NT2/D1 (cell line): ENCODE measurements around the gene HERPUD1.

ENCODE experiments used
- SUZ12 ChIP-seq: IDR thresholded peaks from 2 replicates; pipeline ENCODE4 v1.6.1; 2011; ENCODE audit not compliant: insufficient read length, insufficient read depth; ENCODE audit errors: extremely low read depth
- YY1 ChIP-seq: IDR thresholded peaks from 2 replicates; pipeline ENCODE4 v1.6.1; 2011; ENCODE audit not compliant: insufficient read length, insufficient read depth
- ZNF274 ChIP-seq: IDR thresholded peaks from 2 replicates; pipeline ENCODE4 v1.6.1; 2011; ENCODE audit warnings: mild to moderate bottlenecking, low read depth, low read length

GRCh38 chr16:56945847-56946527 lies 14.0 kb downstream of the HERPUD1 start:
- TF ChIP-seq YY1 (no peak), ZNF274 (no peak), SUZ12 (no peak)
